GM23338 (cell line): ENCODE results near the gene FRK. TPM values are rescaled to one million over a fixed set of nuclear protein-coding genes. Genes with fewer than 3 reads are reported as not detected.

Source experiments
- ATAC-seq: fragments of 200-7000 bp; cut with Tn5 transposase; 3 replicates; pipeline ENCODE4 v1.9.1; 2020
- DNase-seq: peaks from one replicate; pipeline ENCODE4 v3.0.0-alpha.2; 2015; ENCODE audit warnings: low spot score
- H2AFZ ChIP-seq: fragments of 200-600 bp; sonication (generic); 2 replicates; pipeline ENCODE4 v1.8.0; 2016; ENCODE audit warnings: antibody characterized with exemption, mild to moderate bottlenecking, moderate library complexity
- H3F3A ChIP-seq: fragments of 200-600 bp; sonication (generic); replicated peaks from 2 replicates; pipeline ENCODE4 v1.8.0; 2017; ENCODE audit warnings: antibody characterized with exemption, mixed run types, low read depth
- H3K27ac ChIP-seq: fragments of 200-600 bp; sonication (generic); 2 replicates; pipeline ENCODE4 v1.6.1; 2016; ENCODE audit warnings: low read depth
- H3K27me3 ChIP-seq: fragments of 200-600 bp; sonication (generic); 2 replicates; pipeline ENCODE4 v1.8.0; 2016; ENCODE audit warnings: mild to moderate bottlenecking, mixed run types, moderate library complexity; ENCODE audit not compliant: insufficient read depth
- H3K36me3 ChIP-seq: fragments of 200-600 bp; sonication (generic); 2 replicates; pipeline ENCODE4 v1.8.0; 2016; ENCODE audit warnings: mild to moderate bottlenecking; ENCODE audit not compliant: insufficient read depth
- H3K4me1 ChIP-seq: fragments of 200-600 bp; sonication (generic); 2 replicates; pipeline ENCODE4 v1.8.0; 2016; ENCODE audit warnings: mild to moderate bottlenecking, moderate library complexity; ENCODE audit not compliant: insufficient read depth
- H3K4me2 ChIP-seq: fragments of 200-600 bp; sonication (generic); 2 replicates; pipeline ENCODE4 v1.7.1; 2017; ENCODE audit warnings: mixed run types
- H3K4me3 ChIP-seq: fragments of 200-600 bp; sonication (generic); 2 replicates; pipeline ENCODE4 v1.6.1; 2016; ENCODE audit warnings: mixed run types
- H3K79me2 ChIP-seq: fragments of 200-600 bp; sonication (generic); replicated peaks from 2 replicates; pipeline ENCODE4 v1.8.0; 2017; ENCODE audit warnings: mild to moderate bottlenecking; ENCODE audit not compliant: insufficient read depth
- H3K9me2 ChIP-seq: fragments of 200-600 bp; sonication (generic); 2 replicates; pipeline ENCODE4 v1.8.0; 2017; ENCODE audit not compliant: insufficient read depth
- H4K20me1 ChIP-seq: fragments of 200-600 bp; sonication (generic); replicated peaks from 2 replicates; pipeline ENCODE4 v1.8.0; 2017; ENCODE audit warnings: mild to moderate bottlenecking; ENCODE audit not compliant: insufficient read depth
- H3K27ac Mint-ChIP-seq: 2 replicates; pipeline ENCODE4 v1.8.0; 2020; ENCODE audit warnings: inconsistent platforms, mild to moderate bottlenecking, moderate library complexity, mixed read lengths
- H3K27me3 Mint-ChIP-seq: 3 replicates; pipeline ENCODE4 v1.8.0; 2022; ENCODE audit warnings: low read depth, mild to moderate bottlenecking, moderate library complexity, mixed read lengths, inconsistent platforms; ENCODE audit not compliant: insufficient read depth, poor library complexity
- H3K36me3 Mint-ChIP-seq: 3 replicates; pipeline ENCODE4 v1.8.0; 2021; ENCODE audit warnings: low read depth, mild to moderate bottlenecking, inconsistent platforms, moderate library complexity, mixed read lengths
- H3K4me1 Mint-ChIP-seq: 3 replicates; pipeline ENCODE4 v1.8.0; 2020; ENCODE audit warnings: mild to moderate bottlenecking, inconsistent platforms, mixed read lengths
- H3K4me3 Mint-ChIP-seq: 3 replicates; pipeline ENCODE4 v1.8.0; 2021; ENCODE audit warnings: moderate library complexity, mild to moderate bottlenecking, inconsistent platforms, mixed read lengths
- H3K9me3 Mint-ChIP-seq: 3 replicates; pipeline ENCODE4 v1.8.0; 2020; ENCODE audit warnings: moderate library complexity, mild to moderate bottlenecking, inconsistent platforms, mixed read lengths
- CREB1 ChIP-seq: fragments of 250-450 bp; sonication (Bioruptor Pico); IDR thresholded peaks from 2 replicates; pipeline ENCODE4 v1.5.0; 2020; ENCODE audit warnings: low read depth, mild to moderate bottlenecking, moderate library complexity
- ETS1 ChIP-seq: IDR thresholded peaks from 2 replicates; pipeline ENCODE4 v1.6.1; 2016; ENCODE audit warnings: antibody characterized with exemption
- EZH2 ChIP-seq: fragments of 200-600 bp; sonication (generic); IDR thresholded peaks from one replicate; pipeline ENCODE4 v1.8.0; 2017; ENCODE audit warnings: antibody characterized with exemption, mild to moderate bottlenecking, low read depth; ENCODE audit not compliant: unreplicated experiment
- EZH2phosphoT487 ChIP-seq: fragments of 200-600 bp; sonication (generic); IDR thresholded peaks from one replicate; pipeline ENCODE4 v1.8.1; 2018; ENCODE audit warnings: antibody characterized with exemption; ENCODE audit not compliant: unreplicated experiment
- JUNB ChIP-seq: IDR thresholded peaks from one replicate; pipeline ENCODE4 v1.6.1; 2016; ENCODE audit warnings: antibody characterized with exemption; ENCODE audit not compliant: unreplicated experiment
- NANOG ChIP-seq: IDR thresholded peaks from 2 replicates; pipeline ENCODE4 v1.6.1; 2016; ENCODE audit warnings: antibody characterized with exemption, borderline replicate concordance
- POLR2AphosphoS5 ChIP-seq: IDR thresholded peaks from 2 replicates; pipeline ENCODE4 v1.6.1; 2016; ENCODE audit warnings: antibody characterized with exemption, low read depth
- STAT1 ChIP-seq: IDR thresholded peaks from one replicate; pipeline ENCODE4 v1.6.1; 2016; ENCODE audit warnings: antibody characterized with exemption; ENCODE audit not compliant: unreplicated experiment
- ZNF114 ChIP-seq: fragments of 250-450 bp; sonication (Bioruptor Pico); IDR thresholded peaks from 2 replicates; pipeline ENCODE4 v1.5.0; 2020; ENCODE audit warnings: mild to moderate bottlenecking, moderate library complexity
- ZNF331 ChIP-seq: fragments of 250-450 bp; sonication (Bioruptor Pico); IDR thresholded peaks from 2 replicates; pipeline ENCODE4 v1.5.0; 2020; ENCODE audit warnings: low read depth, mild to moderate bottlenecking, moderate library complexity
- polyA plus RNA-seq: library from polyadenylated mRNA; unstranded; fragments of >200 nt; fragmentation: Nextera tagmentation; extraction: Ambion mirVana; gene quantifications from 2 replicates; pipeline ENCODE4 v1.2.1, GENCODE V29; 2016
- total RNA-seq: library from RNA; depleted of rRNA; stranded (reverse); fragments of >200 nt; shearing (Covaris generic); gene quantifications from 2 replicates; pipeline ENCODE4 v1.2.3, GENCODE V29; 2014
- TF ChIP-seq, protein P1 (sequence below), 2 experiments: fragments of 200-600 bp in 1 of 2; sonication (generic) in 1 of 2; conservative IDR thresholded peaks; 2 replicates each; pipeline versions ENCODE4 v1.5.1 to v1.6.1; 2016 to 2017; ENCODE audit warnings: antibody characterized with exemption in 2 of 2, low read depth in 2 of 2, mild to moderate bottlenecking in 2 of 2, moderate library complexity in 1 of 2
- TF ChIP-seq, protein P2 (sequence below): fragments of 250-450 bp; sonication (Bioruptor Pico); IDR thresholded peaks from 2 replicates; pipeline ENCODE4 v1.5.0; 2020; ENCODE audit warnings: mild to moderate bottlenecking, moderate library complexity
- TF ChIP-seq, protein P3 (sequence below): IDR thresholded peaks from one replicate; pipeline ENCODE4 v1.6.1; 2018; ENCODE audit warnings: antibody characterized with exemption; ENCODE audit not compliant: unreplicated experiment

Gene FRK
- total and polyA plus RNA-seq, 2 experiments from 2014 or later, result 0.06 to 0.24 TPM

GRCh38 chr6:116004841-116005815 is 55.6 kb downstream of the FRK start:
- no peak overlapping the region for H3K4me3 ChIP-seq
- H3K4me1 ChIP-seq, result no peaks in the 10 kb centered on the region

More at GRCh38 chr6:116004841-116005815, 55.6 kb downstream of the FRK start:
- Mint-ChIP-seq H3K27ac (0 out of 2 replicates have a peak overlapping the region, but pooled peaks have one; percentile 19), H3K4me1 (0 out of 3 replicates have a peak, but pooled peaks cover 3% of the 10 kb centered on the region), H3K9me3 (no peaks in the 10 kb centered on the region; the same call in 2 of the 3 replicates), H3K36me3 (no peaks in the 10 kb centered on the region), H3K4me3 (no peak overlapping the region), H3K27me3 (no peaks in the 10 kb centered on the region)
- Histone ChIP-seq H3K27ac (no peak overlapping the region), H3K9me2 (no peaks in the 10 kb centered on the region), H4K20me1 (no peaks in the 10 kb centered on the region), H3K36me3 (no peaks in the 10 kb centered on the region), H3K79me2 (no peaks in the 10 kb centered on the region), H2AFZ (no peak overlapping the region), H3K4me2 (no peak overlapping the region), H3K27me3 (no peaks in the 10 kb centered on the region), H3F3A (no peaks in the 10 kb centered on the region)
- DNase-seq (no peak), ATAC-seq (no peak)
- TF ChIP-seq, protein P1, sequence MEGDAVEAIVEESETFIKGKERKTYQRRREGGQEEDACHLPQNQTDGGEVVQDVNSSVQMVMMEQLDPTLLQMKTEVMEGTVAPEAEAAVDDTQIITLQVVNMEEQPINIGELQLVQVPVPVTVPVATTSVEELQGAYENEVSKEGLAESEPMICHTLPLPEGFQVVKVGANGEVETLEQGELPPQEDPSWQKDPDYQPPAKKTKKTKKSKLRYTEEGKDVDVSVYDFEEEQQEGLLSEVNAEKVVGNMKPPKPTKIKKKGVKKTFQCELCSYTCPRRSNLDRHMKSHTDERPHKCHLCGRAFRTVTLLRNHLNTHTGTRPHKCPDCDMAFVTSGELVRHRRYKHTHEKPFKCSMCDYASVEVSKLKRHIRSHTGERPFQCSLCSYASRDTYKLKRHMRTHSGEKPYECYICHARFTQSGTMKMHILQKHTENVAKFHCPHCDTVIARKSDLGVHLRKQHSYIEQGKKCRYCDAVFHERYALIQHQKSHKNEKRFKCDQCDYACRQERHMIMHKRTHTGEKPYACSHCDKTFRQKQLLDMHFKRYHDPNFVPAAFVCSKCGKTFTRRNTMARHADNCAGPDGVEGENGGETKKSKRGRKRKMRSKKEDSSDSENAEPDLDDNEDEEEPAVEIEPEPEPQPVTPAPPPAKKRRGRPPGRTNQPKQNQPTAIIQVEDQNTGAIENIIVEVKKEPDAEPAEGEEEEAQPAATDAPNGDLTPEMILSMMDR (conservative IDR thresholded peaks at IDR 0.05; ENCODE audit: low read depth in 2 of 2), result no peak
- TF ChIP-seq NANOG (no peak), POLR2AphosphoS5 (no peak), ZNF331 (no peak), EZH2phosphoT487 (no peak), CREB1 (no peak), STAT1 (no peak), ETS1 (no peak), EZH2 (no peak), JUNB (no peak), ZNF114 (no peak)
- TF ChIP-seq, protein P2, sequence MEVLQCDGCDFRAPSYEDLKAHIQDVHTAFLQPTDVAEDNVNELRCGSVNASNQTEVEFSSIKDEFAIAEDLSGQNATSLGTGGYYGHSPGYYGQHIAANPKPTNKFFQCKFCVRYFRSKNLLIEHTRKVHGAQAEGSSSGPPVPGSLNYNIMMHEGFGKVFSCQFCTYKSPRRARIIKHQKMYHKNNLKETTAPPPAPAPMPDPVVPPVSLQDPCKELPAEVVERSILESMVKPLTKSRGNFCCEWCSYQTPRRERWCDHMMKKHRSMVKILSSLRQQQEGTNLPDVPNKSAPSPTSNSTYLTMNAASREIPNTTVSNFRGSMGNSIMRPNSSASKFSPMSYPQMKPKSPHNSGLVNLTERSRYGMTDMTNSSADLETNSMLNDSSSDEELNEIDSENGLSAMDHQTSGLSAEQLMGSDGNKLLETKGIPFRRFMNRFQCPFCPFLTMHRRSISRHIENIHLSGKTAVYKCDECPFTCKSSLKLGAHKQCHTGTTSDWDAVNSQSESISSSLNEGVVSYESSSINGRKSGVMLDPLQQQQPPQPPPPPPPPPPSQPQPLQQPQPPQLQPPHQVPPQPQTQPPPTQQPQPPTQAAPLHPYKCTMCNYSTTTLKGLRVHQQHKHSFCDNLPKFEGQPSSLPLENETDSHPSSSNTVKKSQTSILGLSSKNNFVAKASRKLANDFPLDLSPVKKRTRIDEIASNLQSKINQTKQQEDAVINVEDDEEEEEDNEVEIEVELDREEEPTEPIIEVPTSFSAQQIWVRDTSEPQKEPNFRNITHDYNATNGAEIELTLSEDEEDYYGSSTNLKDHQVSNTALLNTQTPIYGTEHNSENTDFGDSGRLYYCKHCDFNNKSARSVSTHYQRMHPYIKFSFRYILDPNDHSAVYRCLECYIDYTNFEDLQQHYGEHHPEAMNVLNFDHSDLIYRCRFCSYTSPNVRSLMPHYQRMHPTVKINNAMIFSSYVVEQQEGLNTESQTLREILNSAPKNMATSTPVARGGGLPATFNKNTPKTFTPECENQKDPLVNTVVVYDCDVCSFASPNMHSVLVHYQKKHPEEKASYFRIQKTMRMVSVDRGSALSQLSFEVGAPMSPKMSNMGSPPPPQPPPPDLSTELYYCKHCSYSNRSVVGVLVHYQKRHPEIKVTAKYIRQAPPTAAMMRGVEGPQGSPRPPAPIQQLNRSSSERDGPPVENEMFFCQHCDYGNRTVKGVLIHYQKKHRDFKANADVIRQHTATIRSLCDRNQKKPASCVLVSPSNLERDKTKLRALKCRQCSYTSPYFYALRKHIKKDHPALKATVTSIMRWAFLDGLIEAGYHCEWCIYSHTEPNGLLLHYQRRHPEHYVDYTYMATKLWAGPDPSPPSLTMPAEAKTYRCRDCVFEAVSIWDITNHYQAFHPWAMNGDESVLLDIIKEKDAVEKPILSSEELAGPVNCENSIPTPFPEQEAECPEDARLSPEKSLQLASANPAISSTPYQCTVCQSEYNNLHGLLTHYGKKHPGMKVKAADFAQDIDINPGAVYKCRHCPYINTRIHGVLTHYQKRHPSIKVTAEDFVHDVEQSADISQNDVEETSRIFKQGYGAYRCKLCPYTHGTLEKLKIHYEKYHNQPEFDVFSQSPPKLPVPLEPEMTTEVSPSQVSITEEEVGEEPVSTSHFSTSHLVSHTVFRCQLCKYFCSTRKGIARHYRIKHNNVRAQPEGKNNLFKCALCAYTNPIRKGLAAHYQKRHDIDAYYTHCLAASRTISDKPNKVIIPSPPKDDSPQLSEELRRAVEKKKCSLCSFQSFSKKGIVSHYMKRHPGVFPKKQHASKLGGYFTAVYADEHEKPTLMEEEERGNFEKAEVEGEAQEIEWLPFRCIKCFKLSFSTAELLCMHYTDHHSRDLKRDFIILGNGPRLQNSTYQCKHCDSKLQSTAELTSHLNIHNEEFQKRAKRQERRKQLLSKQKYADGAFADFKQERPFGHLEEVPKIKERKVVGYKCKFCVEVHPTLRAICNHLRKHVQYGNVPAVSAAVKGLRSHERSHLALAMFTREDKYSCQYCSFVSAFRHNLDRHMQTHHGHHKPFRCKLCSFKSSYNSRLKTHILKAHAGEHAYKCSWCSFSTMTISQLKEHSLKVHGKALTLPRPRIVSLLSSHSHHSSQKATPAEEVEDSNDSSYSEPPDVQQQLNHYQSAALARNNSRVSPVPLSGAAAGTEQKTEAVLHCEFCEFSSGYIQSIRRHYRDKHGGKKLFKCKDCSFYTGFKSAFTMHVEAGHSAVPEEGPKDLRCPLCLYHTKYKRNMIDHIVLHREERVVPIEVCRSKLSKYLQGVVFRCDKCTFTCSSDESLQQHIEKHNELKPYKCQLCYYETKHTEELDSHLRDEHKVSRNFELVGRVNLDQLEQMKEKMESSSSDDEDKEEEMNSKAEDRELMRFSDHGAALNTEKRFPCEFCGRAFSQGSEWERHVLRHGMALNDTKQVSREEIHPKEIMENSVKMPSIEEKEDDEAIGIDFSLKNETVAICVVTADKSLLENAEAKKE (CRISPR knock-in tag), result no peak
- TF ChIP-seq, protein P3, sequence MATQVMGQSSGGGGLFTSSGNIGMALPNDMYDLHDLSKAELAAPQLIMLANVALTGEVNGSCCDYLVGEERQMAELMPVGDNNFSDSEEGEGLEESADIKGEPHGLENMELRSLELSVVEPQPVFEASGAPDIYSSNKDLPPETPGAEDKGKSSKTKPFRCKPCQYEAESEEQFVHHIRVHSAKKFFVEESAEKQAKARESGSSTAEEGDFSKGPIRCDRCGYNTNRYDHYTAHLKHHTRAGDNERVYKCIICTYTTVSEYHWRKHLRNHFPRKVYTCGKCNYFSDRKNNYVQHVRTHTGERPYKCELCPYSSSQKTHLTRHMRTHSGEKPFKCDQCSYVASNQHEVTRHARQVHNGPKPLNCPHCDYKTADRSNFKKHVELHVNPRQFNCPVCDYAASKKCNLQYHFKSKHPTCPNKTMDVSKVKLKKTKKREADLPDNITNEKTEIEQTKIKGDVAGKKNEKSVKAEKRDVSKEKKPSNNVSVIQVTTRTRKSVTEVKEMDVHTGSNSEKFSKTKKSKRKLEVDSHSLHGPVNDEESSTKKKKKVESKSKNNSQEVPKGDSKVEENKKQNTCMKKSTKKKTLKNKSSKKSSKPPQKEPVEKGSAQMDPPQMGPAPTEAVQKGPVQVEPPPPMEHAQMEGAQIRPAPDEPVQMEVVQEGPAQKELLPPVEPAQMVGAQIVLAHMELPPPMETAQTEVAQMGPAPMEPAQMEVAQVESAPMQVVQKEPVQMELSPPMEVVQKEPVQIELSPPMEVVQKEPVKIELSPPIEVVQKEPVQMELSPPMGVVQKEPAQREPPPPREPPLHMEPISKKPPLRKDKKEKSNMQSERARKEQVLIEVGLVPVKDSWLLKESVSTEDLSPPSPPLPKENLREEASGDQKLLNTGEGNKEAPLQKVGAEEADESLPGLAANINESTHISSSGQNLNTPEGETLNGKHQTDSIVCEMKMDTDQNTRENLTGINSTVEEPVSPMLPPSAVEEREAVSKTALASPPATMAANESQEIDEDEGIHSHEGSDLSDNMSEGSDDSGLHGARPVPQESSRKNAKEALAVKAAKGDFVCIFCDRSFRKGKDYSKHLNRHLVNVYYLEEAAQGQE, result no peak
